Panc1 (cell line): ENCODE data around the gene ARID5A. TPM values are rescaled to one million over a fixed set of nuclear protein-coding genes. Genes with fewer than 3 reads are reported as not detected.

ENCODE experiments used
- ATAC-seq: fragments of 200-7000 bp; cut with Tn5 transposase; 2 replicates; pipeline ENCODE4 v1.9.1; 2020; ENCODE audit warnings: mild to moderate bottlenecking, moderate library complexity
- BruUV-seq: library from RNA; stranded (reverse); fragments of 400-500 nt; replicated peaks from 2 replicates; lab custom pipeline; 2021; lab: Mats Ljungman, UMichigan
- CTCF ChIA-PET: fragments of 300-600 bp; sonication (Branson Sonifier 250); formaldehyde crosslinking; loops from one replicate; lab custom pipeline; 2022; ENCODE audit warnings: antibody characterized with exemption; lab: Charles Lee
- POLR2A ChIA-PET: fragments of 300-600 bp; sonication (Branson Sonifier 250); formaldehyde crosslinking; loops from one replicate; lab custom pipeline; 2022; ENCODE audit warnings: antibody characterized with exemption; lab: Charles Lee
- DNase-seq: peaks from one replicate; pipeline ENCODE4 v3.0.0-alpha.2; 2010; ENCODE audit warnings: low read depth, low spot score
- H3K27ac ChIP-seq: 2 replicates; pipeline ENCODE4 v1.5.1; 2011; ENCODE audit warnings: mild to moderate bottlenecking, low read length, inconsistent platforms
- H3K27me3 ChIP-seq: fragments of 200-500 bp; sonication (Bioruptor generic); 2 replicates; pipeline ENCODE4 v1.6.0; 2014; ENCODE audit warnings: low read length, inconsistent platforms; ENCODE audit not compliant: control insufficient read depth, insufficient read depth
- H3K36me3 ChIP-seq: fragments of 200-500 bp; sonication (Bioruptor generic); 2 replicates; pipeline ENCODE4 v1.5.1; 2014; ENCODE audit warnings: inconsistent platforms, mild to moderate bottlenecking, low read length, moderate library complexity; ENCODE audit not compliant: control insufficient read depth, insufficient read depth
- H3K4me1 ChIP-seq: 2 replicates; pipeline ENCODE4 v1.5.1; 2011; ENCODE audit warnings: inconsistent platforms, mild to moderate bottlenecking, low read length, moderate library complexity; ENCODE audit not compliant: control insufficient read depth, insufficient read depth
- H3K4me3 ChIP-seq, 2 experiments: 2 replicates each; pipeline ENCODE4 v1.5.1; 2011 to 2012; ENCODE audit warnings: low read depth in 2 of 2, low read length in 2 of 2, mild to moderate bottlenecking in 2 of 2, inconsistent platforms in 1 of 2, moderate library complexity in 1 of 2
- H3K9me3 ChIP-seq: fragments of 200-500 bp; sonication (Bioruptor generic); 2 replicates; pipeline ENCODE4 v1.5.1; 2014; ENCODE audit warnings: low read depth, mild to moderate bottlenecking, inconsistent platforms, low read length, moderate library complexity; ENCODE audit not compliant: control insufficient read depth, insufficient read depth
- POLR2AphosphoS5 ChIP-seq: IDR thresholded peaks from 2 replicates; pipeline ENCODE4 v1.6.1; 2012; ENCODE audit warnings: mild to moderate bottlenecking, low read depth, low read length, moderate library complexity
- SIN3A ChIP-seq: IDR thresholded peaks from 2 replicates; pipeline ENCODE4 v1.6.1; 2012; ENCODE audit warnings: low read depth, mild to moderate bottlenecking, low read length, moderate library complexity, borderline replicate concordance; ENCODE audit not compliant: insufficient read depth
- TCF7L2 ChIP-seq: IDR thresholded peaks from 2 replicates; pipeline ENCODE4 v1.6.1; 2011; ENCODE audit warnings: mild to moderate bottlenecking, low read depth, low read length, inconsistent platforms
- in situ Hi-C: cut with HindIII; loops from 2 replicates; pipeline ENCODE4 v1.10.0; 2016; ENCODE audit warnings: low sequenced_read_pairs, low pct_unique_long_range_greater_than_20kb
- intact Hi-C: fragments of 100-400 bp; cut with micrococcal nuclease; formaldehyde crosslinking; loops from one replicate; pipeline ENCODE4 v1.10.0; 2022; ENCODE audit not compliant: unreplicated experiment
- total RNA-seq: library from RNA; stranded (reverse); gene quantifications from one replicate; pipeline ENCODE4 v1.2.1, GENCODE V29; 2021; ENCODE audit not compliant: unreplicated experiment
- TF ChIP-seq, protein P1 (sequence below), 2 experiments: IDR thresholded peaks; 2 replicates each; pipeline ENCODE4 v1.6.1; 2011 to 2012; ENCODE audit warnings: low read depth in 2 of 2, control low read depth in 1 of 2, low read length in 1 of 2, mild to moderate bottlenecking in 1 of 2, moderate library complexity in 1 of 2; ENCODE audit not compliant: insufficient read depth in 1 of 2
- TF ChIP-seq, protein P2 (sequence below): fragments of 450-650 bp; IDR thresholded peaks from 2 replicates; pipeline ENCODE4 v1.5.1; 2017; ENCODE audit warnings: mild to moderate bottlenecking

The ARID5A gene
- total RNA-seq, 1 experiment from 2014 or later, result 19.3 TPM

DNA sequence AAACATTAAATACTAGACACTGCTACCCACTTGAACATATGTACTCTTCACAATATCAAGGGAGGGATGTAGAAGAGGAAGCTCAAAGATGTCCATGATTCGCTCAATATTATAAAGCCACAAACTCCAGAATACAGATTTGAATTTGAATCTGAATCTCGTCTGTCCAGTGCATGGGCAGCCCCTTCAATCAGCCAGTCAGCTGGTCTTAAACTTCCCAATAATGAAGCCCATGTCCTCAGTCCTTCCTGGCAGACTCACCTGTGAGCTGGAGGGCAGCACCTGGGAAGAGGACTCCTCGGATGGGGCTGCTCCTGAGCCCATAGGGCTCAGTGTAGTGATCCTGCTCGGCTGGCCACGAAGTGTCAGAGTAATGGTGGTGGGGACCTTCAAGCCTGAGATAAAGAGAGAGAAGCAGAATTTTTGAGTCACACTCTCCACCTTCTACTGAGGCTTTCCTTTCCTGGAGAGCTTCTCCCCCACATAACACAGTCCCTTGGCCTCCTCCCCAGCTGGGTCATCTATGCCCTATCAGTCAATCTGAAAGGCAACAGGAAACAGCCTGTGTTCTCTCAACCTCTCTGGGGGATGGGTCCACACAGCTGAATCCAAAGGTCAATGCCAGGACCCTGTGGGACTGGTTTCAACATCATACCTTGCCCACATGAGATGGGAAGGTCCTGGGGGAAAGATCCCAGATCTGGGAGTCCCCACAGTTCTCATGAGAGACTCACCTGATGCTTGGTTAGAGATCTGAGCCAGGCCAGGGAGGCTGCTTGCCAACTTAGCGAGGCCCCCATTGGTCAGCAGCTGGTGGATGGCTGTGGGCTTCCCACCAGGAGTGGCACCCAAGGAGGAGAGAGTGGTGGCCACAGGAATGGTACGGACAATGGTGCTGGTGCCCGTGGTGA lies 65.1 kb downstream of the ARID5A start:
- H3K27me3 ChIP-seq, result no peaks in the 10 kb centered on the region
- TF ChIP-seq, protein P1, sequence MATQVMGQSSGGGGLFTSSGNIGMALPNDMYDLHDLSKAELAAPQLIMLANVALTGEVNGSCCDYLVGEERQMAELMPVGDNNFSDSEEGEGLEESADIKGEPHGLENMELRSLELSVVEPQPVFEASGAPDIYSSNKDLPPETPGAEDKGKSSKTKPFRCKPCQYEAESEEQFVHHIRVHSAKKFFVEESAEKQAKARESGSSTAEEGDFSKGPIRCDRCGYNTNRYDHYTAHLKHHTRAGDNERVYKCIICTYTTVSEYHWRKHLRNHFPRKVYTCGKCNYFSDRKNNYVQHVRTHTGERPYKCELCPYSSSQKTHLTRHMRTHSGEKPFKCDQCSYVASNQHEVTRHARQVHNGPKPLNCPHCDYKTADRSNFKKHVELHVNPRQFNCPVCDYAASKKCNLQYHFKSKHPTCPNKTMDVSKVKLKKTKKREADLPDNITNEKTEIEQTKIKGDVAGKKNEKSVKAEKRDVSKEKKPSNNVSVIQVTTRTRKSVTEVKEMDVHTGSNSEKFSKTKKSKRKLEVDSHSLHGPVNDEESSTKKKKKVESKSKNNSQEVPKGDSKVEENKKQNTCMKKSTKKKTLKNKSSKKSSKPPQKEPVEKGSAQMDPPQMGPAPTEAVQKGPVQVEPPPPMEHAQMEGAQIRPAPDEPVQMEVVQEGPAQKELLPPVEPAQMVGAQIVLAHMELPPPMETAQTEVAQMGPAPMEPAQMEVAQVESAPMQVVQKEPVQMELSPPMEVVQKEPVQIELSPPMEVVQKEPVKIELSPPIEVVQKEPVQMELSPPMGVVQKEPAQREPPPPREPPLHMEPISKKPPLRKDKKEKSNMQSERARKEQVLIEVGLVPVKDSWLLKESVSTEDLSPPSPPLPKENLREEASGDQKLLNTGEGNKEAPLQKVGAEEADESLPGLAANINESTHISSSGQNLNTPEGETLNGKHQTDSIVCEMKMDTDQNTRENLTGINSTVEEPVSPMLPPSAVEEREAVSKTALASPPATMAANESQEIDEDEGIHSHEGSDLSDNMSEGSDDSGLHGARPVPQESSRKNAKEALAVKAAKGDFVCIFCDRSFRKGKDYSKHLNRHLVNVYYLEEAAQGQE (IDR thresholded peaks at IDR 0.05; ENCODE audit: insufficient read depth in 1 of 2, low read depth in 2 of 2, low read length in 1 of 2), result no peak
- TF ChIP-seq SIN3A, result no peak
- no peak for TF ChIP-seq TCF7L2
- no peak for TF ChIP-seq POLR2AphosphoS5
- TF ChIP-seq, protein P2, sequence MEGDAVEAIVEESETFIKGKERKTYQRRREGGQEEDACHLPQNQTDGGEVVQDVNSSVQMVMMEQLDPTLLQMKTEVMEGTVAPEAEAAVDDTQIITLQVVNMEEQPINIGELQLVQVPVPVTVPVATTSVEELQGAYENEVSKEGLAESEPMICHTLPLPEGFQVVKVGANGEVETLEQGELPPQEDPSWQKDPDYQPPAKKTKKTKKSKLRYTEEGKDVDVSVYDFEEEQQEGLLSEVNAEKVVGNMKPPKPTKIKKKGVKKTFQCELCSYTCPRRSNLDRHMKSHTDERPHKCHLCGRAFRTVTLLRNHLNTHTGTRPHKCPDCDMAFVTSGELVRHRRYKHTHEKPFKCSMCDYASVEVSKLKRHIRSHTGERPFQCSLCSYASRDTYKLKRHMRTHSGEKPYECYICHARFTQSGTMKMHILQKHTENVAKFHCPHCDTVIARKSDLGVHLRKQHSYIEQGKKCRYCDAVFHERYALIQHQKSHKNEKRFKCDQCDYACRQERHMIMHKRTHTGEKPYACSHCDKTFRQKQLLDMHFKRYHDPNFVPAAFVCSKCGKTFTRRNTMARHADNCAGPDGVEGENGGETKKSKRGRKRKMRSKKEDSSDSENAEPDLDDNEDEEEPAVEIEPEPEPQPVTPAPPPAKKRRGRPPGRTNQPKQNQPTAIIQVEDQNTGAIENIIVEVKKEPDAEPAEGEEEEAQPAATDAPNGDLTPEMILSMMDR, result no peak
- no peaks in the 10 kb centered on the region for H3K9me3 ChIP-seq
- CTCF ChIA-PET, result no interaction called here
- ATAC-seq (peak; percentile 30; the same call in 1 of the 2 replicates), DNase-seq (no peak)
- POLR2A ChIA-PET, result no interaction called here
- BruUV-seq, result no TSS peak
- H3K27ac ChIP-seq, result no peak overlapping the region
- intact Hi-C loops, result no loop called here
- H3K4me3 ChIP-seq, result no peak overlapping the region
- H3K36me3 ChIP-seq, result peaks cover 33% of the 10 kb centered on the region
- in situ Hi-C loops, result no loop called here
- no peaks in the 10 kb centered on the region for H3K4me1 ChIP-seq

Other genes starting within 250 kb of the ARID5A start
- 231 TPM for gene SNRNP200, start 231.2 kb upstream of the ARID5A start, total RNA-seq
- gene ITPRIPL1, start 211.4 kb upstream of the ARID5A start, total RNA-seq, result 12.2 TPM
- gene NCAPH, start 201.0 kb upstream of the ARID5A start, total RNA-seq, result 55.6 TPM
- 1.2 TPM for gene NEURL3, start 31.4 kb upstream of the ARID5A start, total RNA-seq
- gene KANSL3, start 101.6 kb downstream of the ARID5A start, total RNA-seq, result 50.3 TPM
- not detected for gene FER1L5, start 106.0 kb downstream of the ARID5A start, total RNA-seq
- 31.5 TPM for gene LMAN2L, start 203.3 kb downstream of the ARID5A start, total RNA-seq
- 15.7 TPM for gene CNNM4, start 224.2 kb downstream of the ARID5A start, total RNA-seq